A549 (cell line): ENCODE data around the gene GNB1L. TPM values are rescaled to one million over a fixed set of nuclear protein-coding genes. Genes with fewer than 3 reads are reported as not detected.

Source experiments
- ATAC-seq, 2 experiments: fragments of 200-7000 bp in 1 of 2; fragments of >200 bp in 1 of 2; cut with Nextera tagmentation in 1 of 2; cut with Tn5 transposase in 1 of 2; 3 replicates each; pipeline versions ENCODE4 v1.8.0 to v1.9.1; 2018 to 2020; ENCODE audit warnings: mild to moderate bottlenecking in 1 of 2, moderate library complexity in 1 of 2
- CTCF ChIA-PET: fragments of 300-600 bp; sonication (Branson Sonifier 250); formaldehyde crosslinking; extraction: SDS; loops from one replicate; lab custom pipeline; 2021; ENCODE audit warnings: antibody characterized with exemption, inconsistent platforms; lab: Yijun Ruan, JAX
- POLR2A ChIA-PET: fragments of 350-600 bp; formaldehyde crosslinking; extraction: SDS; loops from one replicate; lab custom pipeline; 2021; ENCODE audit warnings: antibody characterized with exemption, inconsistent platforms; lab: Yijun Ruan, JAX
- DNase-seq, 2 experiments: peaks; one replicate each; pipeline versions ENCODE4 v3.0.0 to v3.0.0-alpha.2; 2011 to 2016; ENCODE audit warnings: low read depth in 1 of 2, low spot score in 1 of 2
- FAIRE-seq: peaks from 2 replicates; lab custom pipeline; 2011; peaks lifted over from hg19 to GRCh38; lab: Jason Lieb, UNC
- H3K27ac ChIP-seq, 2 experiments: fragments of >200 bp; sonication (Bioruptor Twin); formaldehyde crosslinking; 3 replicates each; pipeline ENCODE4 v1.5.1; 2016 to 2017
- H3K4me1 ChIP-seq: fragments of >200 bp; sonication (Bioruptor Twin); formaldehyde crosslinking; 3 replicates; pipeline ENCODE4 v1.6.1; 2016
- H3K4me2 ChIP-seq: fragments of >200 bp; sonication (Bioruptor Twin); formaldehyde crosslinking; 3 replicates; pipeline ENCODE4 v1.6.1; 2016
- H3K4me3 ChIP-seq: fragments of >200 bp; sonication (Bioruptor Twin); formaldehyde crosslinking; 3 replicates; pipeline ENCODE4 v1.5.1; 2016
- H3K9me3 ChIP-seq: fragments of >200 bp; sonication (Bioruptor Twin); formaldehyde crosslinking; 3 replicates; pipeline ENCODE4 v1.6.1; 2016
- CHD2 ChIP-seq: fragments of 150-350 bp; IDR thresholded peaks from 2 replicates; pipeline ENCODE4 v1.6.1; 2014; ENCODE audit warnings: low read length; ENCODE audit not compliant: partially characterized antibody
- EHF ChIP-seq: fragments of 250-450 bp; sonication (Bioruptor Pico); IDR thresholded peaks from 2 replicates; pipeline ENCODE4 v1.5.0; 2020; ENCODE audit warnings: mild to moderate bottlenecking
- FOSL2 ChIP-seq, 2 experiments: fragments of 450-650 bp in 1 of 2; fragments of >200 bp in 1 of 2; sonication (Bioruptor Twin) in 1 of 2; formaldehyde crosslinking; IDR thresholded peaks; 2 replicates each; pipeline versions ENCODE4 v1.5.0 to v1.6.1; 2016 to 2020; ENCODE audit warnings: mild to moderate bottlenecking in 1 of 2, moderate library complexity in 1 of 2
- HEYL ChIP-seq: fragments of 250-450 bp; sonication (Bioruptor Pico); IDR thresholded peaks from 2 replicates; pipeline ENCODE4 v1.8.0; 2021; ENCODE audit warnings: mild to moderate bottlenecking, moderate library complexity
- KDM1A ChIP-seq: fragments of 200-600 bp; sonication (generic); IDR thresholded peaks from 2 replicates; pipeline ENCODE4 v1.6.1; 2016; ENCODE audit warnings: low read depth, mild to moderate bottlenecking
- KDM5A ChIP-seq: fragments of 200-600 bp; sonication (generic); IDR thresholded peaks from 2 replicates; pipeline ENCODE4 v1.6.1; 2016; ENCODE audit warnings: antibody characterized with exemption, mild to moderate bottlenecking
- MYC ChIP-seq: IDR thresholded peaks from 2 replicates; pipeline ENCODE4 v1.6.1; 2012; ENCODE audit warnings: mild to moderate bottlenecking, inconsistent platforms, low read length, improper control_type of control experiment, borderline replicate concordance
- NFE2L2 ChIP-seq: fragments of 150-350 bp; conservative IDR thresholded peaks from 2 replicates; pipeline ENCODE4 v1.6.1; 2014; ENCODE audit warnings: low read length
- RARB ChIP-seq: fragments of 250-450 bp; sonication (Bioruptor Pico); IDR thresholded peaks from 2 replicates; pipeline ENCODE4 v1.8.0; 2021; ENCODE audit warnings: mild to moderate bottlenecking, moderate library complexity
- RNF2 ChIP-seq: fragments of 200-600 bp; sonication (generic); IDR thresholded peaks from 2 replicates; pipeline ENCODE4 v1.6.1; 2016; ENCODE audit warnings: low read depth, mild to moderate bottlenecking, antibody characterized with exemption, moderate library complexity, borderline replicate concordance
- SREBF2 ChIP-seq: fragments of 450-650 bp; IDR thresholded peaks from 2 replicates; pipeline ENCODE4 v1.6.1; 2014; ENCODE audit warnings: mild to moderate bottlenecking, moderate library complexity
- ZFP36 ChIP-seq: fragments of 450-650 bp; IDR thresholded peaks from 2 replicates; pipeline ENCODE4 v1.6.1; 2014; ENCODE audit warnings: borderline replicate concordance; ENCODE audit not compliant: partially characterized antibody
- WGBS: methylation state at CpG from one replicate; pipeline ENCODE4 v1.1.6; 2017; ENCODE audit errors: missing lambda C conversion rate; 5-methylcytosine and 5-hydroxymethylcytosine counted together
- polyA plus RNA-seq, 4 experiments: library from polyadenylated mRNA; depleted of rRNA in 3 of 4; stranded (reverse); fragments of >200 nt; fragmentation: RNase III in 1 of 4; extraction: RNeasy Plus Mini Kit Qiagen cat#74134 plus additional on column Dnase treatment in 1 of 4; gene quantifications; 2 replicates in 3 of 4; 3 replicates in 1 of 4; pipeline ENCODE4 v1.2.3, GENCODE V29; 2011 to 2017
- TF ChIP-seq, protein P1 (sequence below): IDR thresholded peaks from 2 replicates; pipeline ENCODE4 v1.6.1; 2012
- TF ChIP-seq, protein P2 (sequence below): fragments of >200 bp; sonication (Bioruptor Twin); formaldehyde crosslinking; IDR thresholded peaks from 3 replicates; pipeline ENCODE4 v1.5.1; 2016
- TF ChIP-seq, protein P3 (sequence below): fragments of 150-350 bp; IDR thresholded peaks from 2 replicates; pipeline ENCODE4 v1.6.1; 2014; ENCODE audit warnings: low read depth, mild to moderate bottlenecking, low read length

Gene GNB1L
- polyA plus RNA-seq, 2 of the 4 experiments (the other 2 are of a cell fraction), result 1.8 to 10.3 TPM

DNA sequence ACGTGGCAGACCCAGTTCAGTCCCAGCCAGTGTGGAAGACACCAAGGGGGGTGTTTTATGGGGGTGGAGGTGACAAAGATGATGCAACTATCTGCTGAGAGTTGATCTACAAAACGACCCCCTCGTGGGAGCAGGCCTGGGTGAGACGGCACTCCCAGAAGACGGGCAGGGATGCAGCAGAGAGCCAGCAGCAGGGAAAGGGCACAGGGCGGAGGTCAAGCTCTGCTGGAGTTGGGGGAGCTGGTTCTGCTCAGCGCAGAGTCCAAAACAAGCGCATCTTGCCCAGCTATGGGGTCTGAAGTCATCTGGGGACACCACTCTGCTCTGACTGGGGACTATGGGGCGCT lies 3.9 kb downstream of the GNB1L start:
- ChIA-PET POLR2A (no interaction called here), CTCF (interaction anchor here (0.7 to 1.2 kb wide), 2 partner anchors 59 to 94 kb away, joined by 3 read pairs; no protein-coding TSS in a partner anchor)
- ATAC-seq (no peak), FAIRE-seq (no peak), DNase-seq (no peak)
- Histone ChIP-seq H3K4me1 (peaks cover 28% of the 10 kb centered on the region), H3K9me3 (no peaks in the 10 kb centered on the region), H3K27ac (0 out of 6 replicates have a peak overlapping the region, but pooled peaks of 1 of the 2 experiments have one; percentile 14), H3K4me2 (no peak overlapping the region), H3K4me3 (no peak overlapping the region)
- WGBS, result 83% methylated on average over 4 of the region's 9 CpGs
- TF ChIP-seq KDM5A (no peak), HEYL (CRISPR knock-in tag) (no peak), MYC (no peak), NFE2L2 (no peak), RARB (CRISPR knock-in tag) (no peak), RNF2 (no peak), KDM1A (no peak)
- TF ChIP-seq, protein P1, sequence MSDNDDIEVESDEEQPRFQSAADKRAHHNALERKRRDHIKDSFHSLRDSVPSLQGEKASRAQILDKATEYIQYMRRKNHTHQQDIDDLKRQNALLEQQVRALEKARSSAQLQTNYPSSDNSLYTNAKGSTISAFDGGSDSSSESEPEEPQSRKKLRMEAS, result no peak

DNA sequence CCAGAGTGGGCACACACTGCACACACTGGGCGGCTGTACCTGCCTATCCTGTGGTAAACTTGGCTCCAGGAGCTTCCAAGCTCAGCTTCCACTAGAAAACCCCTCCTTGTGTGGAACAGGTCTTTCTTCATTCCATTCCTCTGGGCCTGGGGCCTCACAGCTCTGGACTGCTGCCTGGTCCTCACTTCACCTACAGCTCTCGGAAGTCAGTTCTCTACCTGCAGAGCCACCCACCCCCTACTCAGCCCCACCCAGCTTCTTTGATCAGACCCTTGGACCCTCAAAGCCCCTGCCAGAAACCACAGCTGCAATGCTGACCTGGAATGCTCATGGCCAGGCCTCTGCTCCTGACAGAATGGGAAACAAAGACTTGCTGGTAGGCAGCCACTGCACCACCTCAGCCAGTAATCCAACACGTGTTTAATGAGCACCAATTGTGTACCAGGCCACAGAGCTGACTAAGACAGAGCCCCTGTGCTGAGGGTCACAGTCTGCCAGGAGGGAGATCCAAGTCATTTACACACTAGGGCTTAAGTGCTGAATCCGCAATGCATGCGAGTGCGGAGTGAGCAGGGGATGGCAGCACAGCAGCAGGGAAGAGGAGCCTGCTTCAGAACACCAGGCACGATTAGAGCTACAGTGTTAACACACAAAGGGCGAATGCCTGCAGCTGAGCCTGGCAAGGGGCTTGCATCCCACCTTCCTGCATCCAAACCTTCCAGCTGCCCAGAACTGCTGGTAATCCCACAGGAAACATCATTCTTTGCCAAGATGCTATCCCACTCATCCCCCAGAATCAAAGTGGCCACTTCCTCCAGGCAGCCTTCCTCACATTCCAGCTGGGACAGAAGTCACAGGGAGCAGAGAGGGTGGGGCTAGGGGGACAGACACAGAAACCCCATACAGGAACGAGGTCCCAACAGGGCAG lies 4.6 kb downstream of the GNB1L start:
- no peak overlapping the region for H3K4me2 ChIP-seq
- FAIRE-seq, result no peak

DNA sequence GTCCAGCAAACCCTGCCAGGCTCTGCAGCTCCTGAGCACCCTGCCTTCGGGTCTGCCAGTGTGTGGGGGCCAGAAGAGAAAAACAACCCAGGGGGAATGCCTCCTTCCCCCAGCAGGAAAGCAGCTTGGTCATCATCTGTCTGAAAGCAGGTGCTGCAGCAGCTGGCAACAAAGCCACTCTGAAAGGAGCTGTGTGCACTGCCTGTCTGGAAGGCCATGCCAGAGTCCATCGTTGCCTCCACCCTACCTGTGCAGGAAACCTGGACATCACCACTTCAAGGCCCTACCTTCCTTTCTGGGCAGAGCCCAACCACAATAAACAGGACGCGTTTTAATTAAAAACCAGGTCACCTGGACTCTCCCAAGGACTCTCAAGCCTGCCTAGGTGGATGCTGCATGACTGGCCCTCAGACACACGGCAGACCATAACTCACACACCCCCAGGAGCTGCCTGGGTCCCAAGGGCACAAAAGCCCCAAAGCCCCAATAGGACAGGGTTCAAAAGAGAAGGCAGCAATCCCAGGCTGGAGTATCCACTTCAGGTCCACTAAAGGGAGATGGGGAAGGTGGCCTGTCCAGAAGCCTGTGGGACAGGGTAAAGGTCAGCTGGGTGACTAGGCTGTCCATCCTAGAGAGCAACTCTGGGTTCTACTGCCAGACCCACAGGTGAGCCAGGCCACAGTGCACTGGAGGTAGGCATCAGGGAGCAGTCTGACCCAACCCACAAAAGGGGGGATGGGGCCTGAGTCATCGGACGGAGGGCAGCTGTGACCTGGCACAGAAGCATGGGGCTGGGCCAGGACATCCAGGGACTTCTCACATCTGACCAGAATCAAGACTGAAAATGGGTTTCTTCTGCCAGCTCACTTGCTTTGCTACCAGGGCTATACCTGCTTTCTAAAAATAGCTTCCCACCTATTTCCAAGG lies 6.1 kb downstream of the GNB1L start:
- Histone ChIP-seq H3K27ac (peak overlapping the region; percentile 1 to 32; a peak in 3 of 6 replicates), H3K4me3 (no peak overlapping the region), H3K9me3 (no peaks in the 10 kb centered on the region), H3K4me2 (peak overlapping the region; percentile 44; the same call in 2 of the 3 replicates)
- ATAC-seq (peak; percentile 36 to 39; a peak in 4 of 6 replicates), DNase-seq (peak; percentile 20 to 21)
- 68% methylated on average over 7 of the region's 7 CpGs for WGBS
- POLR2A ChIA-PET, result no interaction called here
- TF ChIP-seq RARB (CRISPR knock-in tag) (no peak), FOSL2 (IDR thresholded peaks at IDR 0.05) (no peak), FOSL2 (CRISPR knock-in tag; IDR thresholded peaks at IDR 0.05) (peak; percentile 40; the same call in 1 of the 2 replicates)
- TF ChIP-seq, all 56 proteins: peak for 1
- peaks cover 27% of the 10 kb centered on the region for H3K4me1 ChIP-seq
- CTCF ChIA-PET, result interaction anchor here (0.7 to 1.1 kb wide), 3 partner anchors 17 to 118 kb away, joined by 4 to 5 read pairs (median 4); no protein-coding TSS in a partner anchor
- FAIRE-seq, result no peak

More for the DNA sequence above, 4.6 kb downstream of the GNB1L start:
- DNase-seq, result no peak
- H3K27ac ChIP-seq, result peak overlapping the region in 1 of 2 experiments; percentile 14; a peak in 1 of 6 replicates
- peaks cover 28% of the 10 kb centered on the region for H3K4me1 ChIP-seq
- ATAC-seq, result no peak
- no peak for TF ChIP-seq MYC
- peak; percentile 19 for TF ChIP-seq ZFP36
- CTCF ChIA-PET, result interaction anchor here (0.7 to 1.1 kb wide), 2 partner anchors 60 to 94 kb away, joined by 3 to 4 read pairs; no protein-coding TSS in a partner anchor
- WGBS, result 93% methylated on average over 8 of the region's 9 CpGs
- no peak overlapping the region for H3K4me3 ChIP-seq
- POLR2A ChIA-PET, result no interaction called here
- H3K9me3 ChIP-seq, result no peaks in the 10 kb centered on the region

DNA sequence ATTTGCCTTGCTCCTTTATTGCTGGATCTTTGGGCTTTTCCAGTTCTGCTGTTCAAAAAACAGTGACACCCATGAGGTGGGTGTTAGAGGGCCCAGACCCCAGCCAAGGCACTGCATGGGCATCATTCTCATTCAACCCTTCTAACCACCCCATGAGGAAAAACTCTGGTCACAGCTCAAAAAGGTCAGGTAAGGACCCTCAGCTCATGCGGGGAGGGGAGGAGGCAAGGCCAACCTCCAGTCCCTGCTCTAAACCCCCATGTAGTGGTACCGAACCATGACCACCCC lies 7.4 kb downstream of the GNB1L start:
- H3K4me1 ChIP-seq, result peaks cover 15% of the 10 kb centered on the region
- H3K4me3 ChIP-seq, result no peak overlapping the region
- ChIA-PET POLR2A (no interaction called here), CTCF (interaction anchor here (0.8 to 1.9 kb wide), 2 partner anchors 27 to 117 kb away, joined by 3 to 5 read pairs; no protein-coding TSS in a partner anchor)
- H3K27ac ChIP-seq, result no peak overlapping the region
- H3K4me2 ChIP-seq, result no peak overlapping the region
- FAIRE-seq, result no peak
- no peak for ATAC-seq
- no peak for DNase-seq
- 88% methylated on average over 2 of the region's 2 CpGs for WGBS
- TF ChIP-seq KDM1A (no peak), EHF (CRISPR knock-in tag) (no peak), SREBF2 (no peak), MYC (no peak), CHD2 (no peak)
- TF ChIP-seq, protein P2, sequence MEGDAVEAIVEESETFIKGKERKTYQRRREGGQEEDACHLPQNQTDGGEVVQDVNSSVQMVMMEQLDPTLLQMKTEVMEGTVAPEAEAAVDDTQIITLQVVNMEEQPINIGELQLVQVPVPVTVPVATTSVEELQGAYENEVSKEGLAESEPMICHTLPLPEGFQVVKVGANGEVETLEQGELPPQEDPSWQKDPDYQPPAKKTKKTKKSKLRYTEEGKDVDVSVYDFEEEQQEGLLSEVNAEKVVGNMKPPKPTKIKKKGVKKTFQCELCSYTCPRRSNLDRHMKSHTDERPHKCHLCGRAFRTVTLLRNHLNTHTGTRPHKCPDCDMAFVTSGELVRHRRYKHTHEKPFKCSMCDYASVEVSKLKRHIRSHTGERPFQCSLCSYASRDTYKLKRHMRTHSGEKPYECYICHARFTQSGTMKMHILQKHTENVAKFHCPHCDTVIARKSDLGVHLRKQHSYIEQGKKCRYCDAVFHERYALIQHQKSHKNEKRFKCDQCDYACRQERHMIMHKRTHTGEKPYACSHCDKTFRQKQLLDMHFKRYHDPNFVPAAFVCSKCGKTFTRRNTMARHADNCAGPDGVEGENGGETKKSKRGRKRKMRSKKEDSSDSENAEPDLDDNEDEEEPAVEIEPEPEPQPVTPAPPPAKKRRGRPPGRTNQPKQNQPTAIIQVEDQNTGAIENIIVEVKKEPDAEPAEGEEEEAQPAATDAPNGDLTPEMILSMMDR, result no peak
- TF ChIP-seq, protein P3, sequence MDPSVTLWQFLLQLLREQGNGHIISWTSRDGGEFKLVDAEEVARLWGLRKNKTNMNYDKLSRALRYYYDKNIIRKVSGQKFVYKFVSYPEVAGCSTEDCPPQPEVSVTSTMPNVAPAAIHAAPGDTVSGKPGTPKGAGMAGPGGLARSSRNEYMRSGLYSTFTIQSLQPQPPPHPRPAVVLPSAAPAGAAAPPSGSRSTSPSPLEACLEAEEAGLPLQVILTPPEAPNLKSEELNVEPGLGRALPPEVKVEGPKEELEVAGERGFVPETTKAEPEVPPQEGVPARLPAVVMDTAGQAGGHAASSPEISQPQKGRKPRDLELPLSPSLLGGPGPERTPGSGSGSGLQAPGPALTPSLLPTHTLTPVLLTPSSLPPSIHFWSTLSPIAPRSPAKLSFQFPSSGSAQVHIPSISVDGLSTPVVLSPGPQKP, result no peak
- H3K9me3 ChIP-seq, result no peaks in the 10 kb centered on the region
